Hair follicular keratinocyte (primary cell): ENCODE data around the gene CFAP300. TPM values are rescaled to one million over a fixed set of nuclear protein-coding genes. Genes with fewer than 3 reads are reported as not detected.

Experiments used
- total RNA-seq: library from RNA; depleted of rRNA; stranded (reverse); fragments of >200 nt; gene quantifications from 2 replicates; pipeline ENCODE4 v1.2.3, GENCODE V29; 2015

Gene CFAP300
- 2.4 and 5.9 TPM in 2 replicates for total RNA-seq

DNA sequence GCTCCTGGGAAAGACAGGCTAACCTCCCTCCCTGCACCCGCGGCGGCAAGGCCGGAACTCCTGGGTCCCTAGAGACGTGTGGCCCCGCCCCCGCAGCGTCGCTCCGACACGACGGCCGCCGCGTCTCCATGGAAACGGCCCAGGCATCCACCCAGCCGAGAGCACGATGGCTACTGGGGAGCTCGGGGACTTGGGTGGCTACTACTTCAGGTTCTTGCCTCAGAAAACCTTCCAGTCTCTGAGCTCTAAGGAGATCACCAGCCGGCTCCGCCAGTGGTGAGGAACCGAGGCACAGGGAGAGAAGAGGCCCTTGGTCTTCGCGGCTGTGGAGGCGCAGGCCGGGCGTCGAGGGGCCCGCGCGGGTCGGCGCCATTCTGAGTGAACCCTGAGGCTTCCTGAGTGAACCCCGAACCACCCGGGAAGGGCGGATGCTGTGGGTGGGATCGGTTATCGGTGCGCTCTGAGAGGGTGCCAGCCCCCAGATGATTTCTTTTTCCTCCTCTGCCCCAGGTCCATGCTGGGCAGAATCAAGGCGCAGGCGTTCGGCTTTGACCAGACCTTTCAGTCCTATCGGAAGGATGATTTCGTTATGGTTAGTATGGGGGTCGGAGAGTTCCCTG is at the start of gene CFAP300:
TSS of gene CFAP300 (plus strand) at position 133 of the 620 bp plus-strand sequence. CDS start at position 167, 34 bp downstream.

DNA sequence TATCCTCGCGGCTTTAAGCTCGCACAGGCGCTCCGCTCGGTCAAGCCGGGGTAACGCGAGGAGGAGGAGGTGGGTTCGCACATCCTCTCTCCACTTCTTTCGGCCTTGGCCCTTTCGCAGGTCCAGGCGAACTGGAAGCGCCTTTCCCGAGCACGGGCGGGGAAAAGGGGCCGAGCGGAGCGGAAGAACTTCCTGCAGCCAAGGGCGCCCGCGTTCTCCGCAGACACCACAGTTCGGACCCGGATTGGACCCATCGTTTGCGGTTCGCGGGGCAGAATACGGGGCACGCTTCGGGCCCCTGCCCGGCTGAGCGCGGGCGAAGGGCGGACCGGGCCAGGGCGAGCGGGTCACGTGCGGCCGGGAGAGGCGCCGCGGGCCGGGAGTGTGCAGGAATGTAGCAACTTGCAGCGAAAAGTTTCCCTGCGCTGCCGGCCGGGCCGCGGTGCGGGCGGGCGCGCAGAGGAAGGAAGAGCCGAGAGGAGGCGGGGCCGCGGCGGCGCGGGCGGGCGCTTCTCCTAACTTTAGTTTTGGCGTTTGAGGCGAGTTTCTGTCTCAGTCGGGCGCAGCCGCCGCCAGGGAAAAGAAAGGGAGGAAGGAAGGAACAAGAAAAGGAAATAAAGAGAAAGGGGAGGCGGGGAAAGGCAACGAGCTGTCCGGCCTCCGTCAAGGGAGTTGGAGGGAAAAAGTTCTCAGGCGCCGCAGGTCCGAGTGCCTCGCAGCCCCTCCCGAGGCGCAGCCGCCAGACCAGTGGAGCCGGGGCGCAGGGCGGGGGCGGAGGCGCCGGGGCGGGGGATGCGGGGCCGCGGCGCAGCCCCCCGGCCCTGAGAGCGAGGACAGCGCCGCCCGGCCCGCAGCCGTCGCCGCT is 62.9 kb downstream of the CFAP300 start, which contains the start of gene YAP1:
TSS of gene YAP1 (plus strand) at position 552 of the 865 bp plus-strand sequence. CDS start 402 bp downstream, outside the sequence.

Other genes with a start within 250 kb of the CFAP300 start
- gene CEP126, start 132.4 kb upstream of the CFAP300 start, total RNA-seq, result 0.57 and 0.86 TPM in 2 replicates
- gene ANGPTL5, start 130.9 kb upstream of the CFAP300 start, total RNA-seq, result not detected in 2 replicates
- 92.6 and 119 TPM in 2 replicates for gene YAP1, start 63.0 kb downstream of the CFAP300 start, total RNA-seq